ENCODE results near the gene CMSS1.
"Not testable (repeated sequence)": the region's sequence is repeated elsewhere in the genome, so short reads cannot be mapped to it uniquely, and the experiment has no call there.

The CMSS1 gene

DNA sequence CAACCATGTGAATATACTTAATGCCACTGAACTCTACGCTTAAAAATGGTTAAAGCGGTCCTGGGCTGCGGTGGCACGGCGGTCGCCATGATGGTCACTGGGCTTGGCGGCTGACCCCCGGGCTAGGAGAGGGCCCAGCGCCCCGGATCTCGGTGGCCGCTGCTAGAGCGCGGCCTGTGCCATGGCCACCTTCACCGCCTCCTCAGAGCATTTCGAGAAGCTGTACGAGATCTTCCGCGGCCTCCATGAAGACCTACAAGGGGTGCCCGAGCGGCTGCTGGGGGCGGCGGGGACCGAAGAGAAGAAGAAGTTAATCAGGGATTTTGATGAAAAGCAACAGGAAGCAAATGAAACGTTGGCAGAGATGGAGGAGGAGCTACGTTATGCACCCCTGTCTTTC is 407.5 kb downstream of the CMSS1 start:
- H3K9me3 ChIP-seq (ENCODE audit: control insufficient read depth, low read length): no peaks in the 10 kb centered on the region
- TF ChIP-seq, protein P1, sequence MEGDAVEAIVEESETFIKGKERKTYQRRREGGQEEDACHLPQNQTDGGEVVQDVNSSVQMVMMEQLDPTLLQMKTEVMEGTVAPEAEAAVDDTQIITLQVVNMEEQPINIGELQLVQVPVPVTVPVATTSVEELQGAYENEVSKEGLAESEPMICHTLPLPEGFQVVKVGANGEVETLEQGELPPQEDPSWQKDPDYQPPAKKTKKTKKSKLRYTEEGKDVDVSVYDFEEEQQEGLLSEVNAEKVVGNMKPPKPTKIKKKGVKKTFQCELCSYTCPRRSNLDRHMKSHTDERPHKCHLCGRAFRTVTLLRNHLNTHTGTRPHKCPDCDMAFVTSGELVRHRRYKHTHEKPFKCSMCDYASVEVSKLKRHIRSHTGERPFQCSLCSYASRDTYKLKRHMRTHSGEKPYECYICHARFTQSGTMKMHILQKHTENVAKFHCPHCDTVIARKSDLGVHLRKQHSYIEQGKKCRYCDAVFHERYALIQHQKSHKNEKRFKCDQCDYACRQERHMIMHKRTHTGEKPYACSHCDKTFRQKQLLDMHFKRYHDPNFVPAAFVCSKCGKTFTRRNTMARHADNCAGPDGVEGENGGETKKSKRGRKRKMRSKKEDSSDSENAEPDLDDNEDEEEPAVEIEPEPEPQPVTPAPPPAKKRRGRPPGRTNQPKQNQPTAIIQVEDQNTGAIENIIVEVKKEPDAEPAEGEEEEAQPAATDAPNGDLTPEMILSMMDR (IDR thresholded peaks at IDR 0.05): no peak
- no peaks in the 10 kb centered on the region for H3K79me2 ChIP-seq
- H3K27me3 ChIP-seq (ENCODE audit: control insufficient read depth, insufficient read depth, low read length): no peaks in the 10 kb centered on the region
- no peaks in the 10 kb centered on the region for H3K4me1 ChIP-seq
- no peaks in the 10 kb centered on the region for H3K36me3 ChIP-seq (ENCODE audit: control insufficient read depth, insufficient read depth, low read length)
- H3K9ac ChIP-seq: no peak overlapping the region
- no peak overlapping the region for H3K27ac ChIP-seq
- H2AFZ ChIP-seq: no peak overlapping the region
- H3K4me2 ChIP-seq (ENCODE audit: low read length): no peak overlapping the region
- H3K4me3 ChIP-seq (ENCODE audit: low read depth, low read length): no peak overlapping the region

DNA sequence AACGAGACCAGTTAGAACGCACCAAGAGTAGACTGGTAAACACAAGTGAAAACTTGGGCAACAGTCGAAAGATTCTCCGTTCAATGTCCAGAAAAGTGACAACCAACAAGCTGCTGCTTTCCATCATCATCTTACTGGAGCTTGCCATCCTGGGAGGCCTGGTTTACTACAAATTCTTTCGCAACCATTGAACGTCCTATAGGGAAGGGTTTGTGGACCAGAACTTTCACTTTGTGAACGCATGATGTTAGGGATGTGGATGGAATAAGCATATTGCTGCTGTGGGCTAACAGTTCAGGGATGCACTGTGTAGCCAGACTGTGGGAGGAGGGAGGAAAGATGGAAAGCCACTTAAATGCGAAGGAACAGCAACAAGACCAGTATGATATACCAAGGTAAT is 408.2 kb downstream of the CMSS1 start:
- Histone ChIP-seq H2AFZ (no peak overlapping the region), H3K36me3 (ENCODE audit: control insufficient read depth, insufficient read depth, low read length) (no peaks in the 10 kb centered on the region), H3K9ac (no peak overlapping the region), H3K4me2 (ENCODE audit: low read length) (no peak overlapping the region), H3K9me3 (ENCODE audit: control insufficient read depth, low read length) (no peaks in the 10 kb centered on the region), H3K27me3 (ENCODE audit: control insufficient read depth, insufficient read depth, low read length) (no peaks in the 10 kb centered on the region), H3K4me1 (no peaks in the 10 kb centered on the region), H3K4me3 (ENCODE audit: low read depth, low read length) (no peak overlapping the region), H3K79me2 (no peaks in the 10 kb centered on the region), H3K27ac (no peak overlapping the region)
- TF ChIP-seq, protein P1 (IDR thresholded peaks at IDR 0.05): no peak

DNA sequence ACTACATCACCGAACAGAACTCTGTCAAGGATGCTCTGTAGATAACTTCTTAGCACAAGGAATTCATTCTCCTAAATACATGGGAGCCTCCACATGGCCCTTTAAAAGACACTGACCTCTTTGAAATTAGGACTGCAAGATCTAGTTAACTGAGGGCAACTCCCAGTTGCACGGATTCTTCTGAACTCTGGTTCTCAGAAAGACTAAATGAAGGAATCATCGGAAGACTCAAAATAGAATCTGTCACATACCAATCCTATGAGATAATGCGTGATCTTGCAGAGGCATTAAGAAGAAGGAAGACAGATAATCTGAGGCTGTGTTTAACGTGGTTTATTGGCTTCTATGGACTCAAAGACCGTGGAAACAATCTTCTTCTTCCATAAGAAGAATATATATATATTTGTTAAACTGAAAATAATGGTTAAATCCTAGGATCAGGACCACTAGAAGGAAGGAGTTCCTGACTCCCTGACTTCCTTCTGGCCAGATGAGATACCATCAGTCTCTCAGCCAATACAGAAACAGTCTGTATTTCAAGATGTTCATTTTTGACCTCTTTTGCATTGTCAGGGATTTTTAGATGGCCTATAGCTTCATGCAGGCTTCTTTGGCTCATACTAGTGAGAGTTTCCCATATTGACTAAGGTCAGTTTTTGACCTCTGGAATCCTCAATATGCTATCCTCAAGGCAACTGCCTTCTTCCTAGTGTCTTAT is 409.2 kb downstream of the CMSS1 start:
- no peak overlapping the region for H3K4me2 ChIP-seq (ENCODE audit: low read length)
- TF ChIP-seq, protein P1 (IDR thresholded peaks at IDR 0.05): no peak
- H3K4me1 ChIP-seq: no peaks in the 10 kb centered on the region
- H3K36me3 ChIP-seq (ENCODE audit: control insufficient read depth, insufficient read depth, low read length): no peaks in the 10 kb centered on the region
- H3K4me3 ChIP-seq (ENCODE audit: low read depth, low read length): no peak overlapping the region
- H2AFZ ChIP-seq: no peak overlapping the region
- H3K9ac ChIP-seq: no peak overlapping the region
- peak overlapping the region; percentile 4 for H3K27ac ChIP-seq
- H3K9me3 ChIP-seq (ENCODE audit: control insufficient read depth, low read length): no peaks in the 10 kb centered on the region
- no peaks in the 10 kb centered on the region for H3K27me3 ChIP-seq (ENCODE audit: control insufficient read depth, insufficient read depth, low read length)
- no peaks in the 10 kb centered on the region for H3K79me2 ChIP-seq

DNA sequence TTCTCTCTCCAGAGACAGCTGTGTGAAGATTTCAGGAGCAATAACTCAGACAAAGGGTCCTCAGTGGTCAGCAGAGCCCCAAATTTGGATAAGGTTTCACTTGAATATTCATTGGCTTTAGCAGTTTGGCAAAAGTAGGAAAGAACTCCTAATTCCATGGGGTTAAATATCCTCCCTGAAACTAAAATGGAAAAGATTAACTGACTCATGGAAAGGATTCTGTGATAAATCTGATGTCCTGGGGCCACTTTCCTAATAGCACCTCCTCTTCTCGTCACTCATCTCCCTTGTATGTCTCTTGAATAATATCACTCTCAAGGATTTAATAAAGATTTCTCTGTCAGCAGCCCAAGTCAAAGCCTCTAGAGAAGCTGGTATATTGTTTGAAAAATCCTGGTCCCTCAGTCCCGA is 409.9 kb downstream of the CMSS1 start:
- no peak overlapping the region for H3K9ac ChIP-seq
- H3K27ac ChIP-seq: peak overlapping the region; percentile 4
- H2AFZ ChIP-seq: no peak overlapping the region
- no peaks in the 10 kb centered on the region for H3K79me2 ChIP-seq
- TF ChIP-seq, protein P1 (IDR thresholded peaks at IDR 0.05): no peak
- H3K27me3 ChIP-seq (ENCODE audit: control insufficient read depth, insufficient read depth, low read length): no peaks in the 10 kb centered on the region
- no peak overlapping the region for H3K4me2 ChIP-seq (ENCODE audit: low read length)
- H3K4me3 ChIP-seq (ENCODE audit: low read depth, low read length): no peak overlapping the region
- no peaks in the 10 kb centered on the region for H3K4me1 ChIP-seq
- H3K9me3 ChIP-seq (ENCODE audit: control insufficient read depth, low read length): no peaks in the 10 kb centered on the region
- H3K36me3 ChIP-seq (ENCODE audit: control insufficient read depth, insufficient read depth, low read length): no peaks in the 10 kb centered on the region

DNA sequence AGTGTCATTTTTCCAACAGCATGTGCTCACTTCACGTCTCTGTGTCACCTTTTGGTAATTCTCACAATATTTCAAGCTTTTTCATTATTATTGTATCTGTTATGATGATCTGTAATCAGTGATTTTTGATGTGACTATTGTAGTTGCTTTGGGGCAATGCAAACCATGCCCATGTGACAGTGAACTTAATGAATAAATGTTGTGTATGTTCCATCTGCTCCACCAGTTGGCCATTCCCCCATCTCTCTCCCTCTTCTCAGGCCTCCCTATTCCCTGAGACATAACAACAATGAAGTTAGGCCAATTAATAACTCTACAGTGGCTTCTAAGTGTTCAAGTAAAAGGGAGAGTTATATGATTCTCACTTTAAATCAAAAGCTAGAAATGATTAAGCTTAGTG is 410.6 kb downstream of the CMSS1 start:
- H2AFZ ChIP-seq: no peak overlapping the region
- no peak overlapping the region for H3K27ac ChIP-seq
- TF ChIP-seq, protein P1 (IDR thresholded peaks at IDR 0.05): no peak
- no peaks in the 10 kb centered on the region for H3K27me3 ChIP-seq (ENCODE audit: control insufficient read depth, insufficient read depth, low read length)
- H3K4me1 ChIP-seq: no peaks in the 10 kb centered on the region
- H3K4me2 ChIP-seq (ENCODE audit: low read length): no peak overlapping the region
- no peaks in the 10 kb centered on the region for H3K9me3 ChIP-seq (ENCODE audit: control insufficient read depth, low read length)
- no peak overlapping the region for H3K4me3 ChIP-seq (ENCODE audit: low read depth, low read length)
- H3K36me3 ChIP-seq (ENCODE audit: control insufficient read depth, insufficient read depth, low read length): no peaks in the 10 kb centered on the region
- H3K9ac ChIP-seq: no peak overlapping the region
- H3K79me2 ChIP-seq: no peaks in the 10 kb centered on the region

DNA sequence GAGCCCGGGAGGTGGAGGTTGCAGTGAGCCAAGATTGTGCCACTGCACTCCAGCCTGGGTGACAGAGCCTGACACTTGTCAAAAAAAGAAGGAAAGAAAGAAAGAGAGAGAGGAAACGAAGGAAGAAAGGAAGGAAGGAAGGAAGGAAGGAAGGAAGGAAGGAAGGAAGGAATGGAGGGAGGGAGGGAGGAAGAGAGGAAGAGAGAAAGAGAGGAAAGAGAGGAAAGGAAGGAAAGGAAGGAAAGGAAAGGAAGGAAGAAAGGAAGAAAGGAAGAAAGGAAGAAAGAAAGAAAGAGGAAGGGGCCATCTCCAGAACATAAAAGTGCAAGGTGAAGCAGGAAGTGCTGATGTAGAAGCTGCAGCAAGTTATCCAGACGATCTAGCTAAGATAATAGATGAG is 411.5 kb downstream of the CMSS1 start:
- not testable (repeated sequence) for H3K4me2 ChIP-seq (ENCODE audit: low read length); H2AFZ ChIP-seq; H3K27me3 ChIP-seq (ENCODE audit: control insufficient read depth, insufficient read depth, low read length); H3K4me1 ChIP-seq; H3K36me3 ChIP-seq (ENCODE audit: control insufficient read depth, insufficient read depth, low read length); H3K4me3 ChIP-seq (ENCODE audit: low read depth, low read length); H3K9me3 ChIP-seq (ENCODE audit: control insufficient read depth, low read length); H3K9ac ChIP-seq; H3K27ac ChIP-seq; H3K79me2 ChIP-seq
